HCT116 (cell line): ENCODE measurements around the gene MEF2D.

Experiments
- CBX3 ChIP-seq: IDR thresholded peaks from 2 replicates; pipeline ENCODE4 v1.6.1; 2012; ENCODE audit warnings: low read depth
- CTCF ChIP-seq, 3 experiments: fragments of 200-600 bp in 1 of 3; sonication (generic) in 1 of 3; IDR thresholded peaks in 2 of 3; conservative IDR thresholded peaks in 1 of 3; 2 replicates each; pipeline ENCODE4 v1.5.1; 2012 to 2017; ENCODE audit warnings: low read depth in 2 of 3, low read length in 2 of 3, antibody characterized with exemption in 1 of 3, borderline replicate concordance in 1 of 3, control low read depth in 1 of 3, mild to moderate bottlenecking in 1 of 3, mixed read lengths in 1 of 3, mixed run types in 1 of 3, moderate library complexity in 1 of 3; ENCODE audit not compliant: insufficient read depth in 1 of 3
- ELF1 ChIP-seq: IDR thresholded peaks from 2 replicates; pipeline ENCODE4 v1.6.1; 2012; ENCODE audit warnings: low read depth, borderline replicate concordance
- TCF7L2 ChIP-seq: IDR thresholded peaks from 2 replicates; pipeline ENCODE4 v1.7.0; 2011; ENCODE audit warnings: borderline replicate concordance, inconsistent platforms; ENCODE audit not compliant: insufficient read depth, insufficient read length; ENCODE audit errors: extremely low read depth
- ZBTB33 ChIP-seq: IDR thresholded peaks from 2 replicates; pipeline ENCODE4 v1.6.1; 2011; ENCODE audit warnings: mild to moderate bottlenecking, low read length, moderate library complexity; ENCODE audit not compliant: insufficient replicate concordance; ENCODE audit errors: extremely low read depth

GRCh38 chr1:156506450-156506849 is 5.9 kb upstream of the MEF2D start:
- TF ChIP-seq ZBTB33 (no peak), CTCF (IDR thresholded peaks at IDR 0.05 in 2 of 3, conservative IDR thresholded peaks at IDR 0.05 in 1 of 3; ENCODE audit: borderline replicate concordance in 1 of 3, insufficient read depth in 1 of 3, low read depth in 2 of 3, low read length in 2 of 3) (no peak), ELF1 (no peak), TCF7L2 (no peak), CBX3 (no peak)
